ENCODE results near the gene NSMF. TPM values are rescaled to one million over a fixed set of nuclear protein-coding genes. Genes with fewer than 3 reads are reported as not detected.

NSMF gene
- total and polyA plus RNA-seq, 10 of the 15 experiments (the other 5 are each of a cell fraction or from before 2014, with no cell fraction given), result 0.13 to 44.3 (median 13.4) TPM

DNA sequence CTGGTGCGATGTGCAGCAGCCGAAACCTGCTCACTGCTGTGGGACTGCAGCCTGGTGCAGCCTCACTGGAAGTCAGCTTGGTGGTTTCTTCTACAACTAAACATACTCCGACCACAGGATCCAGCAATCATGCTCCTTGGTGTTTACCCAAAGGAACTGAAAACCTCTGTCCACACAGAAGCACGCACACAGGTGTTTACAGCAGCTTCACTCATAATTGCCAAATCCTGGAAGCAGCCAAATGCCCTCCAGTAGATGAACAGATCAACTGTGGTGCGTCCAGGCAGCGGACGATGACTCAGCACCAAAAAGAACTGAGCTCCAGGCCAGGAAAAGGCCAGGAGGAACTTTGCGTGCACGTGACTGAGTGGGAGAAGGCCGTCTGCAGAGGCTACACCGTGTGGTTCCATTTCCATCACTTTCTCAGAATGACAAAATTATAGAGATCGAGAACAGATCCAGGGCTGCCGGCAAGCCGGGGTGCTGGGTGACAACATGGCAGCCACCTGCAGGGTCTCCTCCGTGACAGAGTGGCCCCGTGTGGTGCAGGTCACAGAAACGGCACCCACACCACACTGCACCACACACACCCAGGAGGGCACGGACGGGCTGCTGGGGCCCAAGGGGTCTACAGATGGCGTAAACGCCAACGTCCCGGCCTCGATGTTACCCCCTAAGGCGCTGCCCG, 23.1 kb upstream of the NSMF start:
- H4K20me1 ChIP-seq (ENCODE audit: control insufficient read depth, insufficient read depth), result no peaks in the 10 kb centered on the region
- H3K27me3 ChIP-seq (replicated peaks in 1 of 2; ENCODE audit: control insufficient read depth in 2 of 2, insufficient read depth in 2 of 2, low read length in 1 of 2), result no peaks in the 10 kb centered on the region
- H3K9me3 ChIP-seq (replicated peaks; ENCODE audit: control insufficient read depth, insufficient read depth, low read length), result no peaks in the 10 kb centered on the region
- ChIA-PET SMC1A (ENCODE audit: uncharacterized antibody, unreplicated experiment) (no interaction called here), POLR2A (no interaction called here), CTCF (no interaction called here), RAD21 (ENCODE audit: unreplicated experiment) (no interaction called here)
- intact Hi-C loops (cut with micrococcal nuclease; ENCODE audit: unreplicated experiment), result no loop called here
- no peaks in the 10 kb centered on the region for H3K36me3 ChIP-seq (ENCODE audit: control insufficient read depth in 2 of 2, insufficient read depth in 2 of 2, low read length in 1 of 2)
- BruUV-seq (replicated peaks), result no TSS peak
- no peak overlapping the region for H3K4me3 ChIP-seq
- ATAC-seq (no peak), DNase-seq (ENCODE audit: low read depth, low spot score) (peak; percentile 8), FAIRE-seq (no peak)
- no peak overlapping the region for H3K9ac ChIP-seq (ENCODE audit: control insufficient read depth, insufficient read depth, low read length)
- H3K79me2 ChIP-seq (ENCODE audit: control insufficient read depth, insufficient read depth, low read length), result no peaks in the 10 kb centered on the region
- no peaks in the 10 kb centered on the region for H3K4me1 ChIP-seq (ENCODE audit: control insufficient read depth, insufficient read depth, low read length)
- no peak overlapping the region for H3K4me2 ChIP-seq (ENCODE audit: control insufficient read depth, insufficient read depth)
- in situ Hi-C loops (cut with MboI), result no loop called here
- no peak overlapping the region for H3K27ac ChIP-seq (ENCODE audit: control insufficient read depth, insufficient read depth)
- H2AFZ ChIP-seq (ENCODE audit: control insufficient read depth, low read depth, low read length), result no peak overlapping the region
- 52% methylated on average over 26 of the region's 26 CpGs for WGBS (ENCODE audit: insufficient coverage, insufficient replicate concordance, low lambda C conversion rate, missing lambda C conversion rate)
- no peak for TF ChIP-seq ZNF592 (IDR thresholded peaks at IDR 0.05)
- no peak for TF ChIP-seq YY1 (IDR thresholded peaks at IDR 0.05; ENCODE audit: low read depth, low read length)
- no peak for TF ChIP-seq RELB (IDR thresholded peaks at IDR 0.05; ENCODE audit: low read depth)
- no peak for TF ChIP-seq NFYA (IDR thresholded peaks at IDR 0.05; ENCODE audit: borderline replicate concordance, low read depth, low read length)
- peak; percentile 61; the same call in 1 of the 2 replicates for TF ChIP-seq RUNX3 (IDR thresholded peaks at IDR 0.05; ENCODE audit: low read length)
- TF ChIP-seq, protein P1, sequence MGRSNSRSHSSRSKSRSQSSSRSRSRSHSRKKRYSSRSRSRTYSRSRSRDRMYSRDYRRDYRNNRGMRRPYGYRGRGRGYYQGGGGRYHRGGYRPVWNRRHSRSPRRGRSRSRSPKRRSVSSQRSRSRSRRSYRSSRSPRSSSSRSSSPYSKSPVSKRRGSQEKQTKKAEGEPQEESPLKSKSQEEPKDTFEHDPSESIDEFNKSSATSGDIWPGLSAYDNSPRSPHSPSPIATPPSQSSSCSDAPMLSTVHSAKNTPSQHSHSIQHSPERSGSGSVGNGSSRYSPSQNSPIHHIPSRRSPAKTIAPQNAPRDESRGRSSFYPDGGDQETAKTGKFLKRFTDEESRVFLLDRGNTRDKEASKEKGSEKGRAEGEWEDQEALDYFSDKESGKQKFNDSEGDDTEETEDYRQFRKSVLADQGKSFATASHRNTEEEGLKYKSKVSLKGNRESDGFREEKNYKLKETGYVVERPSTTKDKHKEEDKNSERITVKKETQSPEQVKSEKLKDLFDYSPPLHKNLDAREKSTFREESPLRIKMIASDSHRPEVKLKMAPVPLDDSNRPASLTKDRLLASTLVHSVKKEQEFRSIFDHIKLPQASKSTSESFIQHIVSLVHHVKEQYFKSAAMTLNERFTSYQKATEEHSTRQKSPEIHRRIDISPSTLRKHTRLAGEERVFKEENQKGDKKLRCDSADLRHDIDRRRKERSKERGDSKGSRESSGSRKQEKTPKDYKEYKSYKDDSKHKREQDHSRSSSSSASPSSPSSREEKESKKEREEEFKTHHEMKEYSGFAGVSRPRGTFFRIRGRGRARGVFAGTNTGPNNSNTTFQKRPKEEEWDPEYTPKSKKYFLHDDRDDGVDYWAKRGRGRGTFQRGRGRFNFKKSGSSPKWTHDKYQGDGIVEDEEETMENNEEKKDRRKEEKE (IDR thresholded peaks at IDR 0.05), result no peak
- TF ChIP-seq, protein P2, sequence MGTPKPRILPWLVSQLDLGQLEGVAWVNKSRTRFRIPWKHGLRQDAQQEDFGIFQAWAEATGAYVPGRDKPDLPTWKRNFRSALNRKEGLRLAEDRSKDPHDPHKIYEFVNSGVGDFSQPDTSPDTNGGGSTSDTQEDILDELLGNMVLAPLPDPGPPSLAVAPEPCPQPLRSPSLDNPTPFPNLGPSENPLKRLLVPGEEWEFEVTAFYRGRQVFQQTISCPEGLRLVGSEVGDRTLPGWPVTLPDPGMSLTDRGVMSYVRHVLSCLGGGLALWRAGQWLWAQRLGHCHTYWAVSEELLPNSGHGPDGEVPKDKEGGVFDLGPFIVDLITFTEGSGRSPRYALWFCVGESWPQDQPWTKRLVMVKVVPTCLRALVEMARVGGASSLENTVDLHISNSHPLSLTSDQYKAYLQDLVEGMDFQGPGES (IDR thresholded peaks at IDR 0.05), result no peak
- no peak for TF ChIP-seq PBX3 (IDR thresholded peaks at IDR 0.05; ENCODE audit: insufficient replicate concordance, low read depth, low read length)
- TF ChIP-seq PAX8 (IDR thresholded peaks at IDR 0.05), result no peak
- TF ChIP-seq SPI1 (IDR thresholded peaks at IDR 0.05; ENCODE audit: borderline replicate concordance, insufficient read depth, low read depth, low read length), result peak; percentile 46; the same call in 1 of the 2 replicates
